ENCODE data around the gene TTC21B.

GRCh38 chr2:165902934-165903333 is 50.6 kb downstream of the TTC21B start:
- TF ChIP-seq CTCF (IDR thresholded peaks at IDR 0.05 in 8 of 11, conservative IDR thresholded peaks at IDR 0.05 in 3 of 11) = peak in 4 of 11 experiments; percentile 8 to 34 (median 22)
- no peak for TF ChIP-seq POLR2A (IDR thresholded peaks at IDR 0.05)
- no peak for TF ChIP-seq POLR2AphosphoS5 (IDR thresholded peaks at IDR 0.05)

Data from spleen (tissue), 7 donors.